ENCODE measurements around the gene EFCAB11. TPM values are rescaled to one million over a fixed set of nuclear protein-coding genes. Genes with fewer than 3 reads are reported as not detected.

EFCAB11 gene
- polyA plus RNA-seq, 6 donors from 2014 or later, result 3.7 to 13.1 (median 7.4) TPM

GRCh38 chr14:89746654-89747053, 207.9 kb downstream of the EFCAB11 start:
- no peak for ATAC-seq (ENCODE audit: low read depth in 2 of 2)
- Mint-ChIP-seq H3K27ac (peak overlapping the region in 1 of 6 donors; percentile 8), H3K36me3 (peaks cover 0 to 7% of the 10 kb centered on the region in 2 donors), H3K27me3 (no peaks in the 10 kb centered on the region), H3K4me3 (no peak overlapping the region), H3K4me1 (peaks cover 0 to 3% (median 0%) of the 10 kb centered on the region in 3 donors), H3K9me3 (peaks cover 7 to 35% (median 14%) of the 10 kb centered on the region in 7 donors)
- DNase-seq, result no peak

GRCh38 chr14:89746135-89746534, 208.4 kb downstream of the EFCAB11 start:
- Mint-ChIP-seq H3K9me3 (peaks cover 7 to 36% (median 14%) of the 10 kb centered on the region in 7 donors), H3K27me3 (no peaks in the 10 kb centered on the region), H3K27ac (peak overlapping the region in 2 of 6 donors; percentile 8 to 59), H3K4me3 (no peak overlapping the region), H3K36me3 (peaks cover 0 to 7% of the 10 kb centered on the region in 2 donors), H3K4me1 (peaks cover 0 to 3% (median 0%) of the 10 kb centered on the region in 3 donors)
- no peak for ATAC-seq (ENCODE audit: low read depth in 2 of 2)
- no peak for DNase-seq

Other genes starting within 250 kb of the EFCAB11 start
- 10 to 100 TPM; 22.0 to 37.1 (median 32.3) TPM for gene TDP1, start 1.2 kb upstream of the EFCAB11 start, polyA plus RNA-seq (ENCODE audit: low read depth in 6 of 6)
- gene KCNK13, start 107.3 kb upstream of the EFCAB11 start, polyA plus RNA-seq (ENCODE audit: low read depth in 6 of 6), result not detected

Measured in naive B cell (primary cell).